GM19397 (cell line): ENCODE data around the gene HMCN2.

Source experiments
- ATAC-seq: cut with Tn5 transposase; IDR thresholded peaks from one replicate; pipeline ENCODE4 v1.9.1; 2021; ENCODE audit warnings: mild to moderate bottlenecking, moderate library complexity; ENCODE audit not compliant: unreplicated experiment

Gene HMCN2

GRCh38 chr9:130360672-130361071 lies 95.1 kb downstream of the HMCN2 start:
- ATAC-seq, result no peak

DNA sequence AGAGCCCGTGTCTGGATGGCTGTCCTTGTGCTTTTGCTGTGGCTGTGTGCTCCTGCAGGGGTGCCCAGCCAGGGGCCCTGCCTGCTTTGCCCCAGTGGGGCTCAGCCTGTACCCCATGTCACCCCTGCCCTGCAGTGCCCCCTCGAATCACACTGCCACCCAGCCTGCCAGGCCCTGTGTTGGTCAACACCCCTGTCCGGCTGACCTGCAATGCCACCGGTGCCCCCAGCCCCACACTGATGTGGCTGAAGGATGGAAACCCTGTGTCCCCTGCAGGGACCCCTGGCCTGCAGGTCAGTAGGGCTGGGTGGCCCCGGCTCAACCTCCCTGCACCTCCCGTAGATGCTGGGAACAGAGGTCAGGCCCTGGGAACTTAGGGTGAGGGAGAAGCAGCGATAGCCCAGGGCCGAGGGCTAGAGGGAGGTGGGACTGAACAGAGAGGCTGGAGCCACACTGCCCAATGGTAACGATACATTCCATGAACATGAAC lies 96.4 kb downstream of the HMCN2 start:
- no peak for ATAC-seq

DNA sequence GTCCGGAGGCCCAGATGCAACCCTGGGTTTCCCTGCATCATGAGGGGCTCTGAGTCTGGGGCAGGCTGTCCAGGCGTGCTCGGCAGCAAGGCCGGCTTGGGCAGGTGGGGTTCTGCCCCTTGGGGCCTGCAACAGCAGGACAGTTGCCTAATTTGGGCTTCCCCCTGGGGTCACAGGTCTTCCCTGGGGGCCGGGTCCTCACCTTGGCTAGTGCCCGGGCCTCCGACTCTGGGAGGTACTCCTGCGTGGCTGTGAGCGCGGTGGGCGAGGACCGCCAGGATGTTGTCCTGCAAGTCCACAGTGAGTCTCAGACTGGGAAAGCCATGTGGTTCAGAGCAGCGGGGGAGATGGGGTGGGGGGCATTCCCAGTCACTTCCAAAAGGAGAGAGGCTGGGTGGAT lies 97.1 kb downstream of the HMCN2 start:
- ATAC-seq, result no peak

DNA sequence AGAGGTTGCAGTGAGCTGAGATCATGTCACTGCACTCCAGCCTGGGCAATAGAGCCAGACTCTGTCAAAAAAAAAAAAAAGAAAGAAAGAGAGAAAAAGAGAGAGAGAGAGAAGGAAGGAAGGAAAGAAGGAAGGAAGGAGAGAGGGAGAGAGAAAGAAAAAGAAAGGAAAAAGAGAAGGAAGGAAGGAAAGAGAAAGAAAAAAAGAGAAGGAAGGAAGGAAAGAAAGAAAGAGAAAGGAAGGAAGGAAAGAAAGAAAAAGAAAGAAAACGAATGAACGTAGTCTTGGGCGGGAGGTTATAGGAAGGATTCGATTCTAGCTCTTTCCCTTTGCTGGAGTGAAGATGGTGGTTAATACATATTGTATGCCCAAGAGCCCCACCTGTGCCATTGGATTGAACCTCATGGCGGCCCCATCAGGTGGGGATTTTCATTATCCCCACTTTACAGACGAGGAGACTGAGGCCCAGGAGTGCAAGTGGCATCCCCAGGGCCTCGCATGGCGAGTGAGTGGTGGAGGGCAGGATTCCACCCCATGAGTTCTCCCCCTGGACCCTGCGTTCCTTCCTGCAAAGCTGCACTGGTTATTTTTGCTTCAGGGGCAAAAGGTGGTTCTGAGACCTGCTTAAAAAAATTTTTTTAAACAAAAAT lies 98.3 kb downstream of the HMCN2 start:
- no peak for ATAC-seq

- no peak for ATAC-seq
Measured at GRCh38 chr9:130364619-130365322, 99.2 kb downstream of the HMCN2 start.

DNA sequence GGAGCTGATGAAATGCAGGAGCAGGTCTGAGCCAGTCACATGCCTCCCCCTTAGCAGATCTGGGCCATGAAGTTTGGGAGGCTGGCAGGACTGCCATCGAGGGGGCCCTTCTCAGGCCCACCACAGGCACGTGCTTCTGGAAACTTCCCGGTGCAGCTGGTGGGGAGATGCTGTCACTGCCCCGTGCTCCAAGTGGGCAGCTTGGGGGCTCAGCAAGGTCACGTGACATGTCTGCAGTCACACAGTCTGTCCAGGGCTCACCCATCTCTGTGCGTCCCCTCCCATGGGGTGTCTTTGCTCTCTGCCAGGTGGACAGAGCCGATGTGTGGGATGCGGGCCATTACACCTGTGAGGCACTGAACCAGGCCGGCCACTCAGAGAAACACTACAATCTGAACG lies 99.8 kb downstream of the HMCN2 start:
- no peak for ATAC-seq

DNA sequence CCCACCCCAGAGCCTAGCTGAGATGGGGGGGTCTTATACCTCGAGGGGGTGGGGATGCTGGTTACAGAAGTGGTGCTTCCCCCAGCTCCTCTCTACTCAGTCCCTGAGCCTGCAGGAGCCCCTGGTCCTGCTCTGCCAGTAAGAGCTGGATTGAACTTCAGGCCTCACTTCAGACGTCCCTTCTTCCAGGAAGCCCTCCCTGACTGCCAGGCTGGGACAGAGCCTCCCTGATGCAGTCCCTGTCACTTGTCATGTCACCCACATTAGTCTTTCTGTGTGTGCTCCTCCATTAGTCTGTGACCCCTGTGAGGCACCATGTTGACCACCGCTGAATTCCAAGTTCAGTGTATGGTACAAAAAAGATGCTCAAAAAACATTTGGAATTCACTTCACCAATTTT lies 100.5 kb downstream of the HMCN2 start:
- ATAC-seq, result no peak

GRCh38 chr9:130366888-130367550 lies 101.5 kb downstream of the HMCN2 start:
- ATAC-seq, result no peak

GRCh38 chr9:130368631-130369103 lies 103.1 kb downstream of the HMCN2 start:
- no peak for ATAC-seq

GRCh38 chr9:130370226-130370625 lies 104.7 kb downstream of the HMCN2 start:
- no peak for ATAC-seq

GRCh38 chr9:130371196-130371966 lies 105.8 kb downstream of the HMCN2 start:
- ATAC-seq, result no peak

DNA sequence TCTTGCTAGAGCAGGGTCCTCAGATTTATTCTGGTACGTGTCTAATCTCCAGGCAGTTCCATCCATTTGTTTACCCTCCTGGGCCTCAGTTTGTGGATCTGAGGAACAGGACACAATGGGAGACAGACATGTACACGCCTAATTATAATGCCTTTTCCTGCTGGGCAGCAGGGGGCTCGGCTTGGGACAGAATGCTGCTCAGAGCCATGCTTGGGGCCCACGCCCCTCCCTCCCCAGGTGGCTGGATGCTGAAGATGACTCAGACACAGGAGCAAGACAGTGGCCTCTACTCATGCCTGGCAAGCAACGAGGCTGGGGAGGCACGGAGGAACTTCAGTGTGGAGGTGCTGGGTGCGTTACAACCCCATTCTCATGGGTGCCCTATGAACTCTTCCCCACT lies 106.5 kb downstream of the HMCN2 start:
- ATAC-seq, result no peak

GRCh38 chr9:130373679-130374325 lies 108.2 kb downstream of the HMCN2 start:
- ATAC-seq, result no peak

DNA sequence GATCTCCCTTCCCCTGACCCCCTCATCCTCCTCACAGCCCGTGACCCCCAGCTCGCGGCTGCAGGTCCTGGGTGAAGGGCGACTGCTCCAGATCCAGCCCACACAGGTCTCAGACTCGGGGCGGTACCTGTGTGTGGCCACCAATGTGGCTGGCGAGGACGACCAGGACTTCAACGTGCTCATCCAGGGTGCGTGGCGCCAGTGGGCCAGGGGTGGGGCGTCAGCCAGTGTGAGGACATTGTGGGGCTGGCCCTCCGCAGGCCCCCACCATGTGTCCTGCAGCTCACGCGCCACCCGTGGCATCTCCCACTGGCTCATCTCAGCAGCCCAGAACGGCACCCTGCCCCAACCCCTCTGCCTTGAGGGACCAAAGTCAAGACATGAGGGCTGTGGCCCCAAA lies 112.1 kb downstream of the HMCN2 start:
- ATAC-seq, result no peak

GRCh38 chr9:130378875-130379648 lies 113.5 kb downstream of the HMCN2 start:
- ATAC-seq, result no peak

GRCh38 chr9:130379649-130379970 lies 114.0 kb downstream of the HMCN2 start:
- no peak for ATAC-seq

- no peak for ATAC-seq
Measured at GRCh38 chr9:130380920-130381469, 115.4 kb downstream of the HMCN2 start.

- no peak for ATAC-seq
Measured at GRCh38 chr9:130381660-130382059, 116.1 kb downstream of the HMCN2 start.

- no peak for ATAC-seq
Measured at GRCh38 chr9:130382096-130382495, 116.5 kb downstream of the HMCN2 start.
